Measurements from ENCODE around the gene CEP128.
A peak's percentile ranks its signal among the peaks of the same experiment; 100 is the strongest.

CEP128 gene

GRCh38 chr14:80664576-80664975 is 277.0 kb downstream of the CEP128 start:
- peak; percentile 71 for DNase-seq (ENCODE audit: low read depth)

- DNase-seq (ENCODE audit: low read depth) = no peak
These were observed 278.0 kb downstream of the CEP128 start for GRCh38 chr14:80663541-80663940.

GRCh38 chr14:80659783-80660182 is 281.8 kb downstream of the CEP128 start:
- no peak for DNase-seq (ENCODE audit: low read depth)

GRCh38 chr14:80658733-80659132 is 282.8 kb downstream of the CEP128 start:
- DNase-seq (ENCODE audit: low read depth) = no peak

- no peak for DNase-seq (ENCODE audit: low read depth)
These were observed 283.4 kb downstream of the CEP128 start for GRCh38 chr14:80658155-80658554.

- no peak for DNase-seq (ENCODE audit: low read depth)
These were observed 287.6 kb downstream of the CEP128 start for GRCh38 chr14:80653956-80654355.

GRCh38 chr14:80645667-80646413 is 295.7 kb downstream of the CEP128 start:
- no peak for DNase-seq (ENCODE audit: low read depth)

GRCh38 chr14:80644826-80645225 is 296.7 kb downstream of the CEP128 start:
- no peak for DNase-seq (ENCODE audit: low read depth)

- DNase-seq (ENCODE audit: low read depth) = peak; percentile 51
These were observed 302.7 kb downstream of the CEP128 start for GRCh38 chr14:80638620-80639515.

GRCh38 chr14:80637756-80638619 is 303.6 kb downstream of the CEP128 start:
- no peak for DNase-seq (ENCODE audit: low read depth)

GRCh38 chr14:80636071-80636470 is 305.5 kb downstream of the CEP128 start:
- peak; percentile 24 for DNase-seq (ENCODE audit: low read depth)

- DNase-seq (ENCODE audit: low read depth) = peak; percentile 50
These were observed 307.3 kb downstream of the CEP128 start for GRCh38 chr14:80634106-80634758.

GRCh38 chr14:80629606-80630005 is 311.9 kb downstream of the CEP128 start:
- no peak for DNase-seq (ENCODE audit: low read depth)

- no peak for DNase-seq (ENCODE audit: low read depth)
These were observed 313.0 kb downstream of the CEP128 start for GRCh38 chr14:80628547-80628946.

GRCh38 chr14:80627745-80628144 is 313.8 kb downstream of the CEP128 start:
- no peak for DNase-seq (ENCODE audit: low read depth)

- DNase-seq (ENCODE audit: low read depth) = no peak
These were observed 317.0 kb downstream of the CEP128 start for GRCh38 chr14:80624581-80624980.

- DNase-seq (ENCODE audit: low read depth) = peak; percentile 83
These were observed 319.8 kb downstream of the CEP128 start for GRCh38 chr14:80621701-80622100.

GRCh38 chr14:80620434-80620833 is 321.1 kb downstream of the CEP128 start:
- DNase-seq (ENCODE audit: low read depth) = no peak

- DNase-seq (ENCODE audit: low read depth) = peak; percentile 66
These were observed 322.7 kb downstream of the CEP128 start for GRCh38 chr14:80618751-80619329.

GRCh38 chr14:80615831-80616230 is 325.7 kb downstream of the CEP128 start:
- no peak for DNase-seq (ENCODE audit: low read depth)

- no peak for DNase-seq (ENCODE audit: low read depth)
These were observed 332.5 kb downstream of the CEP128 start for GRCh38 chr14:80609055-80609454.

All from amniotic epithelial cell (primary cell).